Right atrium auricular region (tissue), 2 donors: ENCODE data around the gene FAM107B. TPM values are rescaled to one million over a fixed set of nuclear protein-coding genes. Genes with fewer than 3 reads are reported as not detected.

Experiments used
- DNase-seq: peaks from one replicate; pipeline ENCODE4 v3.0.0-alpha.2; 2019; ENCODE audit warnings: low spot score
- H3K27ac ChIP-seq, 2 donors: fragments of 200-600 bp; sonication (generic); 1 replicate in 1 of 2; 2 replicates in 1 of 2; pipeline ENCODE4 v1.5.1; 2016 to 2019
- H3K27me3 ChIP-seq, 2 donors: fragments of 200-600 bp; sonication (generic); one replicate each; pipeline versions ENCODE4 v1.5.1 to v1.6.0; 2017 to 2019
- H3K36me3 ChIP-seq: fragments of 200-600 bp; sonication (generic); one replicate; pipeline ENCODE4 v1.5.1; 2016
- H3K4me1 ChIP-seq, 2 donors: fragments of 200-600 bp; sonication (generic); one replicate each; pipeline versions ENCODE4 v1.5.1 to v1.6.0; 2017 to 2019
- H3K4me3 ChIP-seq, 2 donors: fragments of 200-600 bp; sonication (generic); 1 replicate in 1 of 2; 2 replicates in 1 of 2; pipeline ENCODE4 v1.5.1; 2017 to 2019; ENCODE audit warnings: mild to moderate bottlenecking in 1 of 2, moderate library complexity in 1 of 2
- H3K9me3 ChIP-seq, 2 donors: fragments of 200-600 bp; sonication (generic); one replicate each; pipeline ENCODE4 v1.5.1; 2019
- CTCF ChIP-seq, 2 donors: fragments of 200-600 bp; sonication (generic); IDR thresholded peaks; one replicate each; pipeline ENCODE4 v1.5.1; 2019; ENCODE audit warnings: antibody characterized with exemption in 2 of 2
- total RNA-seq, 2 donors: library from RNA; depleted of rRNA; stranded (reverse); fragments of >200 nt; gene quantifications; one replicate each; pipeline ENCODE4 v1.1.0, GENCODE V29; 2016

Gene FAM107B
- total RNA-seq, 2 donors from 2014 or later, result 10.6 to 14.1 TPM

- Histone ChIP-seq H3K27ac (peak overlapping the region; percentile 55 to 76), H3K36me3 (no peaks in the 10 kb centered on the region), H3K27me3 (no peaks in the 10 kb centered on the region), H3K4me1 (peaks cover 0 to 34% of the 10 kb centered on the region in 2 donors), H3K9me3 (no peaks in the 10 kb centered on the region), H3K4me3 (no peak overlapping the region)
- no peak for TF ChIP-seq CTCF (IDR thresholded peaks at IDR 0.05)
- no peak for DNase-seq
These were observed 33.9 kb downstream of the FAM107B start for GRCh38 chr10:14740684-14741247.

- Histone ChIP-seq H3K27me3 (no peaks in the 10 kb centered on the region), H3K4me3 (no peak overlapping the region), H3K27ac (peak overlapping the region; percentile 52 to 59), H3K36me3 (no peaks in the 10 kb centered on the region), H3K9me3 (no peaks in the 10 kb centered on the region), H3K4me1 (peaks cover 0 to 32% of the 10 kb centered on the region in 2 donors)
- no peak for TF ChIP-seq CTCF (IDR thresholded peaks at IDR 0.05)
- DNase-seq, result no peak
These were observed 36.7 kb downstream of the FAM107B start for GRCh38 chr10:14737808-14738545.

- H3K27me3 ChIP-seq, result no peaks in the 10 kb centered on the region
- peak overlapping the region; percentile 52 to 59 for H3K27ac ChIP-seq
- H3K4me3 ChIP-seq, result no peak overlapping the region
- no peaks in the 10 kb centered on the region for H3K36me3 ChIP-seq
- peaks cover 0 to 25% of the 10 kb centered on the region in 2 donors for H3K4me1 ChIP-seq
- no peak for TF ChIP-seq CTCF (IDR thresholded peaks at IDR 0.05)
- DNase-seq, result no peak
- no peaks in the 10 kb centered on the region for H3K9me3 ChIP-seq
These were observed 38.1 kb downstream of the FAM107B start for GRCh38 chr10:14736600-14737081.

GRCh38 chr10:14736043-14736442 lies 38.7 kb downstream of the FAM107B start:
- TF ChIP-seq CTCF (IDR thresholded peaks at IDR 0.05), result no peak
- H3K4me1 ChIP-seq, result peaks cover 0 to 21% of the 10 kb centered on the region in 2 donors
- H3K4me3 ChIP-seq, result no peak overlapping the region
- H3K27ac ChIP-seq, result peak overlapping the region; percentile 52 to 59
- H3K27me3 ChIP-seq, result no peaks in the 10 kb centered on the region
- H3K9me3 ChIP-seq, result no peaks in the 10 kb centered on the region
- H3K36me3 ChIP-seq, result no peaks in the 10 kb centered on the region
- DNase-seq, result no peak

- Histone ChIP-seq H3K4me3 (no peak overlapping the region), H3K27me3 (no peaks in the 10 kb centered on the region), H3K4me1 (peaks cover 0 to 12% of the 10 kb centered on the region in 2 donors), H3K36me3 (no peaks in the 10 kb centered on the region), H3K9me3 (no peaks in the 10 kb centered on the region), H3K27ac (no peak overlapping the region)
- TF ChIP-seq CTCF (IDR thresholded peaks at IDR 0.05), result no peak
- DNase-seq, result no peak
These were observed 42.7 kb downstream of the FAM107B start for GRCh38 chr10:14731875-14732512.
